MCF 10A (cell line): ENCODE results near the gene UNC119. TPM values are rescaled to one million over a fixed set of nuclear protein-coding genes. Genes with fewer than 3 reads are reported as not detected.

Source experiments
- BruUV-seq: library from RNA; stranded (reverse); fragments of 400-500 nt; replicated peaks from 2 replicates; lab custom pipeline; 2021; lab: Mats Ljungman, UMichigan
- CTCF ChIA-PET: fragments of 300-600 bp; sonication (Branson Sonifier 250); formaldehyde crosslinking; extraction: SDS; loops from one replicate; lab custom pipeline; 2021; ENCODE audit warnings: antibody characterized with exemption, inconsistent platforms; lab: Yijun Ruan, JAX
- POLR2A ChIA-PET: fragments of 300-600, 350-650 bp; sonication (Branson Sonifier 250); formaldehyde crosslinking; extraction: SDS; loops from one replicate; lab custom pipeline; 2020; ENCODE audit warnings: antibody characterized with exemption, inconsistent platforms; lab: Yijun Ruan, JAX
- DNase-seq: peaks from one replicate; pipeline ENCODE4 v3.0.0-alpha.2; 2018; ENCODE audit not compliant: unreplicated experiment
- H3K27ac Mint-ChIP-seq: one replicate; pipeline ENCODE4 v1.8.0; 2022; ENCODE audit warnings: mild to moderate bottlenecking, low read depth, mixed read lengths; ENCODE audit not compliant: unreplicated experiment
- H3K27me3 Mint-ChIP-seq: one replicate; pipeline ENCODE4 v1.8.0; 2022; ENCODE audit warnings: mixed read lengths; ENCODE audit not compliant: insufficient read depth, unreplicated experiment
- H3K36me3 Mint-ChIP-seq: one replicate; pipeline ENCODE4 v1.8.0; 2022; ENCODE audit warnings: mild to moderate bottlenecking, moderate library complexity, mixed read lengths; ENCODE audit not compliant: insufficient read depth, unreplicated experiment
- H3K4me1 Mint-ChIP-seq: one replicate; pipeline ENCODE4 v1.8.0; 2022; ENCODE audit warnings: mixed read lengths; ENCODE audit not compliant: insufficient read depth, unreplicated experiment
- H3K4me3 Mint-ChIP-seq: one replicate; pipeline ENCODE4 v1.8.0; 2022; ENCODE audit warnings: mild to moderate bottlenecking, moderate library complexity, mixed read lengths; ENCODE audit not compliant: unreplicated experiment
- H3K9me3 Mint-ChIP-seq: one replicate; pipeline ENCODE4 v1.8.0; 2022; ENCODE audit warnings: mixed read lengths; ENCODE audit not compliant: unreplicated experiment
- intact Hi-C: fragments of 100-400 bp; cut with micrococcal nuclease; formaldehyde crosslinking; loops from 2 replicates; pipeline ENCODE4 v1.14.1; 2022
- total RNA-seq: library from RNA; stranded (reverse); gene quantifications from 2 replicates; pipeline ENCODE4 v1.2.3, GENCODE V29; 2022
- TF ChIP-seq, protein P1 (sequence below): fragments of 200-600 bp; IDR thresholded peaks from one replicate; pipeline ENCODE4 v1.8.0; 2022; ENCODE audit warnings: antibody characterized with exemption, mild to moderate bottlenecking; ENCODE audit not compliant: unreplicated experiment

The UNC119 gene
- total RNA-seq, 1 experiment from 2014 or later = 12.5 TPM

- DNase-seq = no peak
- Mint-ChIP-seq H3K4me3 (no peak overlapping the region), H3K36me3 (peaks cover 19% of the 10 kb centered on the region), H3K27ac (no peak overlapping the region), H3K9me3 (no peaks in the 10 kb centered on the region), H3K27me3 (no peaks in the 10 kb centered on the region), H3K4me1 (peaks cover 21% of the 10 kb centered on the region)
- ChIA-PET CTCF (interaction anchor here (0.6 kb wide), 1 partner anchor 543 kb away, joined by 3 read pairs; no protein-coding TSS in a partner anchor), POLR2A (interaction anchor here (1.8 to 4.1 kb wide), 2 partner anchors 23 to 240 kb away, joined by 5 to 32 read pairs; partner anchors contain the start of genes IFT20, SPAG5 and TNFAIP1)
- BruUV-seq = no TSS peak
- intact Hi-C loops = no loop called here
- TF ChIP-seq, protein P1, sequence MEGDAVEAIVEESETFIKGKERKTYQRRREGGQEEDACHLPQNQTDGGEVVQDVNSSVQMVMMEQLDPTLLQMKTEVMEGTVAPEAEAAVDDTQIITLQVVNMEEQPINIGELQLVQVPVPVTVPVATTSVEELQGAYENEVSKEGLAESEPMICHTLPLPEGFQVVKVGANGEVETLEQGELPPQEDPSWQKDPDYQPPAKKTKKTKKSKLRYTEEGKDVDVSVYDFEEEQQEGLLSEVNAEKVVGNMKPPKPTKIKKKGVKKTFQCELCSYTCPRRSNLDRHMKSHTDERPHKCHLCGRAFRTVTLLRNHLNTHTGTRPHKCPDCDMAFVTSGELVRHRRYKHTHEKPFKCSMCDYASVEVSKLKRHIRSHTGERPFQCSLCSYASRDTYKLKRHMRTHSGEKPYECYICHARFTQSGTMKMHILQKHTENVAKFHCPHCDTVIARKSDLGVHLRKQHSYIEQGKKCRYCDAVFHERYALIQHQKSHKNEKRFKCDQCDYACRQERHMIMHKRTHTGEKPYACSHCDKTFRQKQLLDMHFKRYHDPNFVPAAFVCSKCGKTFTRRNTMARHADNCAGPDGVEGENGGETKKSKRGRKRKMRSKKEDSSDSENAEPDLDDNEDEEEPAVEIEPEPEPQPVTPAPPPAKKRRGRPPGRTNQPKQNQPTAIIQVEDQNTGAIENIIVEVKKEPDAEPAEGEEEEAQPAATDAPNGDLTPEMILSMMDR = peak; percentile 14
Observed at GRCh38 chr17:28575126-28575795, 22.8 kb upstream of the UNC119 start.

DNA sequence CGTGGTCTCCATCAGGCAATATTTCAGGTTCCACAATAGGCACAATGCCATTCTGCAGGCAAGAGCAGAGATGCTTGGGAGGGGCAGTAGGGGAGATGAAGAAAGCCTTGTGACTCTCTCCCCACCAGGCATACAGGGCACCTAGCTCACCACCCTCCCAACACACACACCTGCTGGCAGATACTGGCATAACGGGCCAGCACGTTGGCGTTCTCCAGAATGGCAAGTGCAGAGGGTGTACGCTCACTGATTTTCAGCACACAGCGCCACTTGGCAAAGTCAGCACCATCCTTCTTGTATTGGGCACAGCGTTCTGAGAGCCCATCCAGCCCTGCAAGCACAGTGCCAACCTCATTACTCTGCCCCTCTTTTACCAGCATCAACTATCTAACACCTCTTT lies 22.1 kb upstream of the UNC119 start:
- Mint-ChIP-seq H3K36me3 (peaks cover 13% of the 10 kb centered on the region), H3K9me3 (no peaks in the 10 kb centered on the region), H3K4me3 (no peak overlapping the region), H3K27me3 (no peaks in the 10 kb centered on the region), H3K27ac (no peak overlapping the region), H3K4me1 (peaks cover 28% of the 10 kb centered on the region)
- DNase-seq = no peak
- BruUV-seq = no TSS peak
- intact Hi-C loops = no loop called here
- TF ChIP-seq, protein P1 = no peak
- ChIA-PET POLR2A (no interaction called here), CTCF (interaction anchor here (0.5 kb wide), 1 partner anchor 173 kb away, joined by 3 read pairs; no protein-coding TSS in a partner anchor)

DNA sequence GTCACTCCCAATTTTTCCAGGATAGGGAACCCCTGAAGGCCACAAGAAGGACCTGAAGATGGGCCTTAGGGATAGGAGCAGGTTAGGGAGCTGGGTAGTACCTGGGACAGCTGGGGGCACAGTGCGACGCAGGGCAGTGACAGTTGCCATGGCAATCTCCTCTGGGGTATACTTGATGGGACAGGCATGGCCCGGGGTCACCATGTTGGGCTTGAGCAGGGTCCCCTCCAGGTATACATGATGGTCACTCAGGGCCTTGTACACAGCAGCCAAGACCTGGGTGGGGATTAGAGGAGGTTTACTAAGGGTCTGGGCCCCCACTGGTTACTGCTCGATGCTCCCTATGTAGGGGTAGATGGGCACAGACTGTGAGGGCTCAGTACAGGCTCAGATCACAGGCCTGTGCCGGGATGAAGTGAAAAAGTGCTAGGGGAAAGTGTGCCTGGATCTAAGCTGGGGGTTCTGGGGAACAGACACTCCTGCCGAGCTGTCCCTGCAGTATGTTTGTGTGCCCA lies 21.6 kb upstream of the UNC119 start:
- Mint-ChIP-seq H3K27ac (no peak overlapping the region), H3K4me1 (peaks cover 29% of the 10 kb centered on the region), H3K9me3 (no peaks in the 10 kb centered on the region), H3K4me3 (no peak overlapping the region), H3K36me3 (peaks cover 10% of the 10 kb centered on the region), H3K27me3 (no peaks in the 10 kb centered on the region)
- no TSS peak for BruUV-seq
- no peak for DNase-seq
- TF ChIP-seq, protein P1 = no peak
- CTCF ChIA-PET = interaction anchor here (0.5 kb wide), 1 partner anchor 1065 kb away, joined by 3 read pairs; no protein-coding TSS in a partner anchor
- POLR2A ChIA-PET = no interaction called here
- intact Hi-C loops = no loop called here

DNA sequence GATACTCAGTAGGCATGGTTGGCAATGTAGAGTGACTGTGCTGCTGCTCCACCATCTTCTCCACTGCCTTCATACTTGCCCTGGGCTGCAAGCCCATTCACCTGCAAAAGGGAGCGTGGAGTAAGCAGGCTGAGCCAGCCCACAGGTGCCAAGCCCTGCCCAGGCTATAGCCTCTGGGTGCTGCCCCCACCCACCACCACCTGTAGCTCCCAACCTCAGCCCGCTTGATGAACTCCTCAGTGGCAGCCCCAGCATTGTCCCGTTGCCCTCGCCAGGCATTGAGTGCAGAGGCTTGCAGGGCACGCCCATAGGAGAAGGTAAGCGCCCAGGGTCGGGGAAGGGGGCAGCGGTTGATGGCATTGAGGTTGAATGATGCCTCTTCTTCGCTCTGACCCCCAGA lies 21.1 kb upstream of the UNC119 start:
- no TSS peak for BruUV-seq
- Mint-ChIP-seq H3K27ac (no peak overlapping the region), H3K4me3 (no peak overlapping the region), H3K9me3 (no peaks in the 10 kb centered on the region), H3K27me3 (no peaks in the 10 kb centered on the region), H3K4me1 (peaks cover 29% of the 10 kb centered on the region), H3K36me3 (peaks cover 13% of the 10 kb centered on the region)
- ChIA-PET POLR2A (no interaction called here), CTCF (interaction anchor here (0.5 to 0.7 kb wide), 2 partner anchors 25 to 1065 kb away, joined by 3 to 4 read pairs; no protein-coding TSS in a partner anchor)
- DNase-seq = no peak
- TF ChIP-seq, protein P1 = no peak
- intact Hi-C loops = no loop called here
